ENCODE data around the gene SPRR3.

DNA sequence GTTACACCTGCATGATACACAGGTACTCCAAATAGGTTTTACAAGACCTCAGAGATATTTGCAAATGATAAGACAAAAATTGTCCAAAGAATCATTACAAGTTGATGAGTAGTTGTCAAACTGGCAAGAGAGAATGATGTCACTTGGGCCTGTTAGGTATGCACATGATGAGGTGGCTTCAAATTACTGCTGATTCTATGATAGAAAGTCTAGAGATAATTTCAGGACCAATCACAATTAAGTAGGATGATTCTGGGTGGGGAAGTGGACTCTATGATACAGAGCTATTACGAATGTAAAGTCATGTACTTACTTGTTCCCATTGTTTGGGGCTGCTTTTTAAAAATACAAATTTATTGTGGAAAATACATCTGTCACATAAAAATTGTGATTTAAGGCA lies 24.2 kb downstream of the SPRR3 start:
- no peak for TF ChIP-seq EZH2 (IDR thresholded peaks at IDR 0.05; ENCODE audit: borderline replicate concordance, low read length)
- TF ChIP-seq, protein P1, sequence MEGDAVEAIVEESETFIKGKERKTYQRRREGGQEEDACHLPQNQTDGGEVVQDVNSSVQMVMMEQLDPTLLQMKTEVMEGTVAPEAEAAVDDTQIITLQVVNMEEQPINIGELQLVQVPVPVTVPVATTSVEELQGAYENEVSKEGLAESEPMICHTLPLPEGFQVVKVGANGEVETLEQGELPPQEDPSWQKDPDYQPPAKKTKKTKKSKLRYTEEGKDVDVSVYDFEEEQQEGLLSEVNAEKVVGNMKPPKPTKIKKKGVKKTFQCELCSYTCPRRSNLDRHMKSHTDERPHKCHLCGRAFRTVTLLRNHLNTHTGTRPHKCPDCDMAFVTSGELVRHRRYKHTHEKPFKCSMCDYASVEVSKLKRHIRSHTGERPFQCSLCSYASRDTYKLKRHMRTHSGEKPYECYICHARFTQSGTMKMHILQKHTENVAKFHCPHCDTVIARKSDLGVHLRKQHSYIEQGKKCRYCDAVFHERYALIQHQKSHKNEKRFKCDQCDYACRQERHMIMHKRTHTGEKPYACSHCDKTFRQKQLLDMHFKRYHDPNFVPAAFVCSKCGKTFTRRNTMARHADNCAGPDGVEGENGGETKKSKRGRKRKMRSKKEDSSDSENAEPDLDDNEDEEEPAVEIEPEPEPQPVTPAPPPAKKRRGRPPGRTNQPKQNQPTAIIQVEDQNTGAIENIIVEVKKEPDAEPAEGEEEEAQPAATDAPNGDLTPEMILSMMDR (conservative IDR thresholded peaks at IDR 0.05 in 1 of 2, IDR thresholded peaks at IDR 0.05 in 1 of 2; ENCODE audit: extremely low read depth in 1 of 2, insufficient read depth in 1 of 2, low read depth in 1 of 2, low read length in 2 of 2), result no peak

Measured in mammary epithelial cell (primary cell).